Measurements from ENCODE around the gene CLEC18C. TPM values are rescaled to one million over a fixed set of nuclear protein-coding genes. Genes with fewer than 3 reads are reported as not detected.
"Not testable (repeated sequence)": the region's sequence is repeated elsewhere in the genome, so short reads cannot be mapped to it uniquely, and the experiment has no call there.

Gene CLEC18C
- polyA plus RNA-seq, 1 of the 3 experiments (the other 2 are of a cell fraction), result 0.08 TPM

GRCh38 chr16:70136595-70136994 is 37.0 kb upstream of the CLEC18C start:
- H4K20me1 ChIP-seq (ENCODE audit: insufficient read depth); H2AFZ ChIP-seq (ENCODE audit: low read depth); H3F3A ChIP-seq (replicated peaks; ENCODE audit: insufficient read depth); H3K27me3 ChIP-seq (ENCODE audit: insufficient read depth); CTCF ChIA-PET; H3K27ac ChIP-seq (ENCODE audit: low read depth in 2 of 2, low read length in 1 of 2); H3K4me3 ChIP-seq (ENCODE audit: low read depth in 2 of 2, low read length in 1 of 2); H3K79me2 ChIP-seq (ENCODE audit: insufficient read depth); H3K4me1 ChIP-seq (ENCODE audit: control insufficient read depth in 1 of 2, insufficient read depth in 2 of 2, low read depth in 1 of 2, low read length in 1 of 2); H3K9me2 ChIP-seq; DNase-seq; H3K4me2 ChIP-seq; H3K9ac ChIP-seq; POLR2A ChIA-PET; H3K9me3 ChIP-seq: not testable (repeated sequence)
- WGBS (ENCODE audit: low lambda C conversion rate), result 71% methylated on average over 2 of the region's 2 CpGs
- peaks cover 19 to 26% of the 10 kb centered on the region in 2 experiments for H3K36me3 ChIP-seq (replicated peaks in 1 of 2; ENCODE audit: control insufficient read depth in 1 of 2, insufficient read depth in 2 of 2, low read length in 1 of 2)

GRCh38 chr16:70142739-70143138 is 30.8 kb upstream of the CLEC18C start:
- H3K4me1 ChIP-seq (ENCODE audit: control insufficient read depth in 1 of 2, insufficient read depth in 2 of 2, low read depth in 1 of 2, low read length in 1 of 2); H3F3A ChIP-seq (replicated peaks; ENCODE audit: insufficient read depth); H3K4me3 ChIP-seq (ENCODE audit: low read depth in 2 of 2, low read length in 1 of 2); H3K9me3 ChIP-seq; H3K9me2 ChIP-seq; H3K4me2 ChIP-seq; H2AFZ ChIP-seq (ENCODE audit: low read depth); H3K9ac ChIP-seq; H3K27me3 ChIP-seq (ENCODE audit: insufficient read depth); CTCF ChIA-PET; H3K79me2 ChIP-seq (ENCODE audit: insufficient read depth); H4K20me1 ChIP-seq (ENCODE audit: insufficient read depth); POLR2A ChIA-PET; H3K27ac ChIP-seq (ENCODE audit: low read depth in 2 of 2, low read length in 1 of 2); DNase-seq: not testable (repeated sequence)
- peaks cover 16% of the 10 kb centered on the region in 2 experiments for H3K36me3 ChIP-seq (replicated peaks in 1 of 2; ENCODE audit: control insufficient read depth in 1 of 2, insufficient read depth in 2 of 2, low read length in 1 of 2)
- 92% methylated on average over 10 of the region's 10 CpGs for WGBS (ENCODE audit: low lambda C conversion rate)

GRCh38 chr16:70143231-70143895 is 30.2 kb upstream of the CLEC18C start:
- H3K27ac ChIP-seq (ENCODE audit: low read depth in 2 of 2, low read length in 1 of 2); H3K9me3 ChIP-seq; H3K4me1 ChIP-seq (ENCODE audit: control insufficient read depth in 1 of 2, insufficient read depth in 2 of 2, low read depth in 1 of 2, low read length in 1 of 2); H3K9ac ChIP-seq; H4K20me1 ChIP-seq (ENCODE audit: insufficient read depth); H2AFZ ChIP-seq (ENCODE audit: low read depth); H3K27me3 ChIP-seq (ENCODE audit: insufficient read depth); CTCF ChIA-PET; H3K79me2 ChIP-seq (ENCODE audit: insufficient read depth); H3K4me2 ChIP-seq; H3F3A ChIP-seq (replicated peaks; ENCODE audit: insufficient read depth); H3K9me2 ChIP-seq; POLR2A ChIA-PET; DNase-seq; H3K4me3 ChIP-seq (ENCODE audit: low read depth in 2 of 2, low read length in 1 of 2): not testable (repeated sequence)
- WGBS (ENCODE audit: low lambda C conversion rate), result 81% methylated on average over 9 of the region's 9 CpGs
- peaks cover 15 to 19% of the 10 kb centered on the region in 2 experiments for H3K36me3 ChIP-seq (replicated peaks in 1 of 2; ENCODE audit: control insufficient read depth in 1 of 2, insufficient read depth in 2 of 2, low read length in 1 of 2)

GRCh38 chr16:70147853-70148252 is 25.7 kb upstream of the CLEC18C start:
- H3K4me3 ChIP-seq (ENCODE audit: low read depth in 2 of 2, low read length in 1 of 2); H3K27me3 ChIP-seq (ENCODE audit: insufficient read depth); H3K4me2 ChIP-seq; H3K9ac ChIP-seq; CTCF ChIA-PET; DNase-seq; H2AFZ ChIP-seq (ENCODE audit: low read depth); H3K79me2 ChIP-seq (ENCODE audit: insufficient read depth); H3K9me2 ChIP-seq; H3K4me1 ChIP-seq (ENCODE audit: control insufficient read depth in 1 of 2, insufficient read depth in 2 of 2, low read depth in 1 of 2, low read length in 1 of 2); POLR2A ChIA-PET; H4K20me1 ChIP-seq (ENCODE audit: insufficient read depth); H3K9me3 ChIP-seq; H3F3A ChIP-seq (replicated peaks; ENCODE audit: insufficient read depth); H3K27ac ChIP-seq (ENCODE audit: low read depth in 2 of 2, low read length in 1 of 2): not testable (repeated sequence)
- peaks cover 23 to 31% of the 10 kb centered on the region in 2 experiments for H3K36me3 ChIP-seq (replicated peaks in 1 of 2; ENCODE audit: control insufficient read depth in 1 of 2, insufficient read depth in 2 of 2, low read length in 1 of 2)
- 77% methylated on average over 7 of the region's 11 CpGs for WGBS (ENCODE audit: low lambda C conversion rate)

- 96% methylated on average over 6 of the region's 6 CpGs for WGBS (ENCODE audit: low lambda C conversion rate)
- POLR2A ChIA-PET; H3K9me3 ChIP-seq; H3K4me2 ChIP-seq; H3K27ac ChIP-seq (ENCODE audit: low read depth in 2 of 2, low read length in 1 of 2); H2AFZ ChIP-seq (ENCODE audit: low read depth); CTCF ChIA-PET; DNase-seq; H3K27me3 ChIP-seq (ENCODE audit: insufficient read depth); H3K4me1 ChIP-seq (ENCODE audit: control insufficient read depth in 1 of 2, insufficient read depth in 2 of 2, low read depth in 1 of 2, low read length in 1 of 2); H3K9me2 ChIP-seq; H3F3A ChIP-seq (replicated peaks; ENCODE audit: insufficient read depth); H3K79me2 ChIP-seq (ENCODE audit: insufficient read depth); H4K20me1 ChIP-seq (ENCODE audit: insufficient read depth); H3K9ac ChIP-seq; H3K4me3 ChIP-seq (ENCODE audit: low read depth in 2 of 2, low read length in 1 of 2): not testable (repeated sequence)
- peaks cover 22 to 33% of the 10 kb centered on the region in 2 experiments for H3K36me3 ChIP-seq (replicated peaks in 1 of 2; ENCODE audit: control insufficient read depth in 1 of 2, insufficient read depth in 2 of 2, low read length in 1 of 2)
These were observed 25.1 kb upstream of the CLEC18C start for GRCh38 chr16:70148453-70148852.

GRCh38 chr16:70149296-70149695 is 24.3 kb upstream of the CLEC18C start:
- H3K27me3 ChIP-seq (ENCODE audit: insufficient read depth); H3K9me3 ChIP-seq; H3K9me2 ChIP-seq; H3K27ac ChIP-seq (ENCODE audit: low read depth in 2 of 2, low read length in 1 of 2); H2AFZ ChIP-seq (ENCODE audit: low read depth); H3K4me1 ChIP-seq (ENCODE audit: control insufficient read depth in 1 of 2, insufficient read depth in 2 of 2, low read depth in 1 of 2, low read length in 1 of 2); H3K9ac ChIP-seq; H4K20me1 ChIP-seq (ENCODE audit: insufficient read depth); H3K4me2 ChIP-seq; H3F3A ChIP-seq (replicated peaks; ENCODE audit: insufficient read depth); DNase-seq; POLR2A ChIA-PET; H3K4me3 ChIP-seq (ENCODE audit: low read depth in 2 of 2, low read length in 1 of 2); H3K79me2 ChIP-seq (ENCODE audit: insufficient read depth): not testable (repeated sequence)
- peaks cover 27 to 31% of the 10 kb centered on the region in 2 experiments for H3K36me3 ChIP-seq (replicated peaks in 1 of 2; ENCODE audit: control insufficient read depth in 1 of 2, insufficient read depth in 2 of 2, low read length in 1 of 2)
- CTCF ChIA-PET, result interaction anchor here (1.0 kb wide), 1 partner anchor 118 kb away, joined by 3 read pairs; no protein-coding TSS in a partner anchor
- 95% methylated on average over 8 of the region's 8 CpGs for WGBS (ENCODE audit: low lambda C conversion rate)

All from SK-N-SH (cell line).